Measurements from ENCODE around the gene HSPA4. TPM values are rescaled to one million over a fixed set of nuclear protein-coding genes. Genes with fewer than 3 reads are reported as not detected.

Gene HSPA4
- total RNA-seq, 2 donors from 2014 or later = 51.1 to 73.5 TPM

GRCh38 chr5:133112026-133112660 is 60.3 kb downstream of the HSPA4 start:
- DNase-seq (ENCODE audit: low spot score) = no peak
- H3K9me3 ChIP-seq = no peaks in the 10 kb centered on the region
- H3K36me3 ChIP-seq = no peaks in the 10 kb centered on the region
- intact Hi-C loops (cut with DNase I) = loop anchor here (10.0 kb wide), 2 partner anchors 303 to 493 kb away; no protein-coding TSS in a partner anchor
- no peak overlapping the region for H3K4me3 ChIP-seq
- H3K4me1 ChIP-seq (replicated peaks) = no peaks in the 10 kb centered on the region
- no peaks in the 10 kb centered on the region for H3K27me3 ChIP-seq (replicated peaks; ENCODE audit: insufficient read depth)
- H3K27ac ChIP-seq = no peak overlapping the region
- 95% methylated on average over 13 of the region's 13 CpGs for WGBS
- TF ChIP-seq CTCF (IDR thresholded peaks at IDR 0.05) (no peak), POLR2A (IDR thresholded peaks at IDR 0.05) (no peak), POLR2AphosphoS5 (IDR thresholded peaks at IDR 0.05) (no peak)

- H3K9me3 ChIP-seq = no peaks in the 10 kb centered on the region
- WGBS = 59% methylated on average over 13 of the region's 13 CpGs
- H3K27me3 ChIP-seq (replicated peaks; ENCODE audit: insufficient read depth) = no peaks in the 10 kb centered on the region
- no peak for DNase-seq (ENCODE audit: low spot score)
- no peak for TF ChIP-seq POLR2A (IDR thresholded peaks at IDR 0.05)
- TF ChIP-seq CTCF (IDR thresholded peaks at IDR 0.05) = no peak
- TF ChIP-seq POLR2AphosphoS5 (IDR thresholded peaks at IDR 0.05) = no peak
- no peaks in the 10 kb centered on the region for H3K36me3 ChIP-seq
- no peaks in the 10 kb centered on the region for H3K4me1 ChIP-seq (replicated peaks)
- H3K27ac ChIP-seq = no peak overlapping the region
- H3K4me3 ChIP-seq = no peak overlapping the region
- intact Hi-C loops (cut with DNase I) = loop anchor here (10.0 kb wide), 2 partner anchors 301 to 491 kb away; no protein-coding TSS in a partner anchor
Observed at GRCh38 chr5:133113331-133114061, 61.7 kb downstream of the HSPA4 start.

- no peak overlapping the region for H3K4me3 ChIP-seq
- intact Hi-C loops (cut with DNase I) = loop anchor here (10.0 kb wide), 2 partner anchors 300 to 490 kb away; no protein-coding TSS in a partner anchor
- no peaks in the 10 kb centered on the region for H3K4me1 ChIP-seq (replicated peaks)
- H3K27me3 ChIP-seq (replicated peaks; ENCODE audit: insufficient read depth) = no peaks in the 10 kb centered on the region
- no peaks in the 10 kb centered on the region for H3K9me3 ChIP-seq
- H3K36me3 ChIP-seq = no peaks in the 10 kb centered on the region
- WGBS = 91% methylated on average over 14 of the region's 14 CpGs
- DNase-seq (ENCODE audit: low spot score) = no peak
- no peak for TF ChIP-seq POLR2A (IDR thresholded peaks at IDR 0.05)
- no peak for TF ChIP-seq CTCF (IDR thresholded peaks at IDR 0.05)
- no peak for TF ChIP-seq POLR2AphosphoS5 (IDR thresholded peaks at IDR 0.05)
- H3K27ac ChIP-seq = no peak overlapping the region
Observed at GRCh38 chr5:133114166-133114932, 62.5 kb downstream of the HSPA4 start.

GRCh38 chr5:133114933-133115310 is 63.1 kb downstream of the HSPA4 start:
- WGBS = 89% methylated on average over 1 of the region's 1 CpG
- intact Hi-C loops (cut with DNase I) = loop anchor here (10.0 kb wide), 2 partner anchors 300 to 490 kb away; no protein-coding TSS in a partner anchor

More at GRCh38 chr5:133114933-133115310, 63.1 kb downstream of the HSPA4 start:
- TF ChIP-seq CTCF (IDR thresholded peaks at IDR 0.05) (no peak), POLR2AphosphoS5 (IDR thresholded peaks at IDR 0.05) (no peak), POLR2A (IDR thresholded peaks at IDR 0.05) (no peak)
- Histone ChIP-seq H3K27ac (no peak overlapping the region), H3K4me1 (replicated peaks) (no peaks in the 10 kb centered on the region), H3K36me3 (no peaks in the 10 kb centered on the region), H3K4me3 (no peak overlapping the region), H3K9me3 (no peaks in the 10 kb centered on the region), H3K27me3 (replicated peaks; ENCODE audit: insufficient read depth) (no peaks in the 10 kb centered on the region)
- no peak for DNase-seq (ENCODE audit: low spot score)

All from prostate gland (tissue), 2 donors.